Measurements from ENCODE around the gene PACSIN2.

DNA sequence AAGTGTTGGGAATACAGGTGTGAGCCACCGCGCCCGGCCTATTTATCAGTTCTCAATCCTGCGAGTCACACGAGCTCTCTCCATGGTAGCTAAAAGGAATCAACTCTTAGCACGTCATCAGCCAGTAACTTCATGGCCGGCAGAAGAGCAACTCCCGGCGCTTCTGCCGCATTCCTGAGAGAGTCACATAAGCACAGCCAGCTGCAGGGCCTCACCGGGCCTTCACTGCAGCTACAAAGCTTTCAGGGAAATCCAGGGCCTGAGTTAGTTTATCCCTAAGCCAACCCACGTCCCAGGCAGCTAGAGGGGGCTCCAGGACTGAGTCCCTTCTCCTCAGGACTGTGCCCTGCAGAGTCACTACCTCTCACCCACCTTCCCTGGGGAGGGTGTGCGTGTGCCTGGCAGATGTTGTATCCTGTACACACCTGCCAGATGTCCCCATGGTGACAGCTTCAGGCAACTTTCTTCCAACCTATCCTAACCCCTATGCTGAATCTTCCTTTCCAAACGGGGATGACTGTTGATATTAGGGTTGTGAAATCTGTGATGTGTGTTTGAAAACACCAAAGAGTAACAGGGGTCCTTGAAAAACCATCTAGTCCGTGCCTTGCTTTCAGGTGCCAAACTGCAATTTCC is 112.0 kb downstream of the PACSIN2 start:
- TF ChIP-seq, protein P1, sequence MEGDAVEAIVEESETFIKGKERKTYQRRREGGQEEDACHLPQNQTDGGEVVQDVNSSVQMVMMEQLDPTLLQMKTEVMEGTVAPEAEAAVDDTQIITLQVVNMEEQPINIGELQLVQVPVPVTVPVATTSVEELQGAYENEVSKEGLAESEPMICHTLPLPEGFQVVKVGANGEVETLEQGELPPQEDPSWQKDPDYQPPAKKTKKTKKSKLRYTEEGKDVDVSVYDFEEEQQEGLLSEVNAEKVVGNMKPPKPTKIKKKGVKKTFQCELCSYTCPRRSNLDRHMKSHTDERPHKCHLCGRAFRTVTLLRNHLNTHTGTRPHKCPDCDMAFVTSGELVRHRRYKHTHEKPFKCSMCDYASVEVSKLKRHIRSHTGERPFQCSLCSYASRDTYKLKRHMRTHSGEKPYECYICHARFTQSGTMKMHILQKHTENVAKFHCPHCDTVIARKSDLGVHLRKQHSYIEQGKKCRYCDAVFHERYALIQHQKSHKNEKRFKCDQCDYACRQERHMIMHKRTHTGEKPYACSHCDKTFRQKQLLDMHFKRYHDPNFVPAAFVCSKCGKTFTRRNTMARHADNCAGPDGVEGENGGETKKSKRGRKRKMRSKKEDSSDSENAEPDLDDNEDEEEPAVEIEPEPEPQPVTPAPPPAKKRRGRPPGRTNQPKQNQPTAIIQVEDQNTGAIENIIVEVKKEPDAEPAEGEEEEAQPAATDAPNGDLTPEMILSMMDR (IDR thresholded peaks at IDR 0.05), result no peak
- no peak for TF ChIP-seq POLR2A (IDR thresholded peaks at IDR 0.05)
